ENCODE data around the gene ZSCAN18.
A peak's percentile ranks its signal among the peaks of the same experiment; 100 is the strongest.
"Not testable (repeated sequence)": the region's sequence is repeated elsewhere in the genome, so short reads cannot be mapped to it uniquely, and the experiment has no call there.

Gene ZSCAN18, protein sequence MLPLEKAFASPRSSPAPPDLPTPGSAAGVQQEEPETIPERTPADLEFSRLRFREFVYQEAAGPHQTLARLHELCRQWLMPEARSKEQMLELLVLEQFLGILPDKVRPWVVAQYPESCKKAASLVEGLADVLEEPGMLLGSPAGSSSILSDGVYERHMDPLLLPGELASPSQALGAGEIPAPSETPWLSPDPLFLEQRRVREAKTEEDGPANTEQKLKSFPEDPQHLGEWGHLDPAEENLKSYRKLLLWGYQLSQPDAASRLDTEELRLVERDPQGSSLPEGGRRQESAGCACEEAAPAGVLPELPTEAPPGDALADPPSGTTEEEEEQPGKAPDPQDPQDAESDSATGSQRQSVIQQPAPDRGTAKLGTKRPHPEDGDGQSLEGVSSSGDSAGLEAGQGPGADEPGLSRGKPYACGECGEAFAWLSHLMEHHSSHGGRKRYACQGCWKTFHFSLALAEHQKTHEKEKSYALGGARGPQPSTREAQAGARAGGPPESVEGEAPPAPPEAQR

GRCh38 chr19:58097781-58098681, at the start of gene ZSCAN18:
ZSCAN18 (minus strand) TSS chr19:58098231; CDS start chr19:58090267, 7,964 bp downstream.
- Mint-ChIP-seq H3K4me1 (ENCODE audit: low read depth) (peaks cover 12% of the 10 kb centered on the region), H3K4me3 (peak within 1 kb of the TSS; percentile 79), H3K36me3 (ENCODE audit: low read depth) (peaks cover 51% of the 10 kb centered on the region), H3K9me3 (peaks cover 36% of the 10 kb centered on the region), H3K27me3 (no peaks in the 10 kb centered on the region), H3K27ac (peak within 1 kb of the TSS; percentile 97)
- DNase-seq, result peak; percentile 96

DNA sequence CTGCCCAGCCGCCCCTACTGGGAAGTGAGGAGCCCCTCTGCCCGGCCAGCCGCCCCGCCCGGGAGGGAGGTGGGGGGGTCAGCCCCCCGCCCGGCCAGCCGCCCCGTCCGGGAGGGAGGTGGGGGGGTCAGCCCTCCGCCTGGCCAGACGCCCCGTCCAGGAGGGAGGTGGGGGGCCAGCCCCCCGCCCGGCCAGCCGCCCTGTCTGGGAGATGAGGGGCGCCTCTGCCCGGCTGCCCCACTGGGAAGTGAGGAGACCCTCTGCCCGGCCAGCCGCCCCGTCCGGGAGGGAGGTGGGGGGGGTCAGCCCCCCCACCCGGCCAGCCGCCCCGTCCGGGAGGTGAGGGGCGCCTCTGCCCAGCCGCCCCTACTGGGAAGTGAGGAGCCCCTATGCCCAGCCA, 49.4 kb upstream of the ZSCAN18 start:
- peaks cover 61% of the 10 kb centered on the region for H3K36me3 Mint-ChIP-seq (ENCODE audit: low read depth)
- peaks cover 19% of the 10 kb centered on the region for H3K4me1 Mint-ChIP-seq (ENCODE audit: low read depth)
- not testable (repeated sequence) for H3K4me3 Mint-ChIP-seq, H3K27ac Mint-ChIP-seq, H3K27me3 Mint-ChIP-seq, DNase-seq
- H3K9me3 Mint-ChIP-seq, result peaks cover 37% of the 10 kb centered on the region

DNA sequence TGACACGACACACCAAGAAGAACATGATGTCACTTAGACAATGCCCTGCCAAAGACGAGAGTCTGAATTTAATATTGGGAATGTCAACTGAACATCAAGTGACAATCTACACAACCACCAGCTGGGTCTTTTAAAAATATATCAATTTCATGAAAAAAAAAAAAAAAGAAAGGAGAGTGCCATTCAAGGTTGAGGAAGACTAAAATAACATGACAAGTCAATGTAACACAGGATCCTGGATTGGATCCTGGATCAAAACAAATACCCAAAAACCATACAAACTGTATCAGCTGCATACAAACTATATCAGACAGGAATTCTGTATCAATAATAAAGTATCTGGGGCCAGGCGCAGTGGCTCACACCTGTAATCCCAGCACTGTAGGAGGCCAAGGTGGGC, 47.8 kb upstream of the ZSCAN18 start:
- H3K36me3 Mint-ChIP-seq (ENCODE audit: low read depth), result peaks cover 71% of the 10 kb centered on the region
- no peaks in the 10 kb centered on the region for H3K27me3 Mint-ChIP-seq
- no peak for DNase-seq
- H3K4me1 Mint-ChIP-seq (ENCODE audit: low read depth), result peaks cover 13% of the 10 kb centered on the region
- peaks cover 31% of the 10 kb centered on the region for H3K9me3 Mint-ChIP-seq
- H3K27ac Mint-ChIP-seq, result no peak overlapping the region
- no peak overlapping the region for H3K4me3 Mint-ChIP-seq

DNA sequence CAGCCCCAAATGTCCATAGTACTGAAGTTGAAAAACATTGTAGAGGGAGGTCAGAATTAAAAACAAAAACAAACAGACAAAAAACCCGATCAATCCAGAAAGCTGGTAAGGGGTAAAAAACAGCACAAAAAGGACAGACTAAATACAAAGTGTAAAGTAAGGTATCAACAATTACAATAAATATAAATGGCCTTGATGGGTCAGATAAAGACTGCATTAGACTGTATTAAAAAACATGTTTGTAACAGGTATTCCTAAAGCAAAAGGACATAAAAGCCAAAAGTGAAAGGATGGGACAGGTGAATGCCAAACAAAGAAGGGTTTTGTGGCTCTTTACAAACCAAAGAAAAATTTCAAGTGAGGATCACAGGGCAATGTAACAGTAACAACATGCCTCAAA, 36.2 kb upstream of the ZSCAN18 start:
- Mint-ChIP-seq H3K4me1 (ENCODE audit: low read depth) (no peaks in the 10 kb centered on the region), H3K36me3 (ENCODE audit: low read depth) (peaks cover 99% of the 10 kb centered on the region), H3K27me3 (no peaks in the 10 kb centered on the region), H3K27ac (no peak overlapping the region), H3K9me3 (peaks cover 52% of the 10 kb centered on the region), H3K4me3 (no peak overlapping the region)
- DNase-seq, result no peak

GRCh38 chr19:58129284-58129683, 31.3 kb upstream of the ZSCAN18 start:
- Mint-ChIP-seq H3K27ac (no peak overlapping the region), H3K4me3 (no peak overlapping the region), H3K9me3 (peaks cover 73% of the 10 kb centered on the region), H3K4me1 (ENCODE audit: low read depth) (no peaks in the 10 kb centered on the region), H3K36me3 (ENCODE audit: low read depth) (peaks cover 92% of the 10 kb centered on the region), H3K27me3 (no peaks in the 10 kb centered on the region)
- DNase-seq, result no peak

- peaks cover 84% of the 10 kb centered on the region for H3K36me3 Mint-ChIP-seq (ENCODE audit: low read depth)
- H3K27me3 Mint-ChIP-seq, result no peaks in the 10 kb centered on the region
- no peak overlapping the region for H3K4me3 Mint-ChIP-seq
Measured at GRCh38 chr19:58128041-58128685, 30.1 kb upstream of the ZSCAN18 start.

DNA sequence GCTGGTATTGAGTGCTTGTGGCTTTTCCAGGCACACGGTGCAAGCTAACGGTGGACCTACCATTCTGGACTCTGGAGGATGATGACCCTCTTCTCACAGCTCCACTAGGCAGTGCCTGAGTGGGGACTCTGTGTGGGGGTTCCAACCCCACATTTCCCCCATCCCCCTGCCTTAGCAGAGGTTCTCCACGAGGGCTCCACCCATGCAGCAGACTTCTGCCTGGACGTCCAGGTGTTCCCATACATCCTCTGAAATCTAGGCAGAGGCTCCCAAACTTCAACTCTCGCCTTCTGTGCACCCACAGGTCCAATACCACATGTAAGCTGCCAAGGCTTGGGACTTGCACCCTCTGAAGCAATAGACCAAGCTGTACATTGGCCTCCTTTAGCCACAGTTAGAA, 25.3 kb upstream of the ZSCAN18 start:
- Mint-ChIP-seq H3K27me3 (peaks cover 4% of the 10 kb centered on the region), H3K4me1 (ENCODE audit: low read depth) (no peaks in the 10 kb centered on the region), H3K36me3 (ENCODE audit: low read depth) (peaks cover 62% of the 10 kb centered on the region), H3K27ac (no peak overlapping the region), H3K9me3 (peaks cover 81% of the 10 kb centered on the region), H3K4me3 (no peak overlapping the region)
- DNase-seq, result no peak

More at GRCh38 chr19:58128041-58128685, 30.1 kb upstream of the ZSCAN18 start:
- Mint-ChIP-seq H3K4me1 (ENCODE audit: low read depth) (no peaks in the 10 kb centered on the region), H3K27ac (no peak overlapping the region), H3K9me3 (peaks cover 73% of the 10 kb centered on the region)
- DNase-seq, result no peak

DNA sequence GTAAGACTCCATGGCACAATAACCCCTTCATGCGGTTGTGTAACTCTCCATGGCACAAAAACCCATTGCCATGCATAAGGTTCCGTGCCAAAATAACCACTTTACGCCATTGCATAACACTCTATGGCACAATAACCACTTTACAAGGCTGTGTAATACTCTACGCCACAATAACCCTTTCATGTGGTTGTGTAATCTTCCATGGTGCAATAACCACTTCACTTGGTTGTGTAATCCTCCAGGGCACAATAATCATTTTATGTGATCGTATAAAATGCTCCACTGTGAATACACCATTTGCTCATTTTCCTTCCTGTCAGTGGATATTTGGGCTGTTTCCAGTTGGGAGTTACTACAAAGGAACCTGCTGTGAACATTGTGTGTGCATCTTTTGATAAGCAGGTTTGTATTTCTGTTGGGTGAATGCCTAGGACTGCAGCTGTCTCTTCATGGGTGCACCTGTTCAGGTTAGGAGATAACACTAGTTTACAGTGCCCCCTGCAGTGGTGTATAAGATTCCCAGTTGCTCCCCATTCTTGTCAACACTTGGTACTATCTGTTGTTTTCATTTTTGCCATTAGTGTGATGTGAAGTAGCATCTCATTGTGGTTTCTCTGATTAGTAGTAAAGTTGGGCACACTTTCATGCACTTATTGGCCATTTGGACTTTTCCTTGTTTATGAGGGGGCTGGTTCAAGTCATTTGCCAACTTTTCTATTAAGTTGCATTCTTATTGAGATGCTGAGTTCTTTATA, 21.1 kb upstream of the ZSCAN18 start:
- no peak overlapping the region for H3K4me3 Mint-ChIP-seq
- H3K4me1 Mint-ChIP-seq (ENCODE audit: low read depth), result no peaks in the 10 kb centered on the region
- DNase-seq, result no peak
- peaks cover 22% of the 10 kb centered on the region for H3K27me3 Mint-ChIP-seq
- H3K9me3 Mint-ChIP-seq, result peaks cover 77% of the 10 kb centered on the region
- H3K36me3 Mint-ChIP-seq (ENCODE audit: low read depth), result peaks cover 59% of the 10 kb centered on the region
- H3K27ac Mint-ChIP-seq, result no peak overlapping the region

DNA sequence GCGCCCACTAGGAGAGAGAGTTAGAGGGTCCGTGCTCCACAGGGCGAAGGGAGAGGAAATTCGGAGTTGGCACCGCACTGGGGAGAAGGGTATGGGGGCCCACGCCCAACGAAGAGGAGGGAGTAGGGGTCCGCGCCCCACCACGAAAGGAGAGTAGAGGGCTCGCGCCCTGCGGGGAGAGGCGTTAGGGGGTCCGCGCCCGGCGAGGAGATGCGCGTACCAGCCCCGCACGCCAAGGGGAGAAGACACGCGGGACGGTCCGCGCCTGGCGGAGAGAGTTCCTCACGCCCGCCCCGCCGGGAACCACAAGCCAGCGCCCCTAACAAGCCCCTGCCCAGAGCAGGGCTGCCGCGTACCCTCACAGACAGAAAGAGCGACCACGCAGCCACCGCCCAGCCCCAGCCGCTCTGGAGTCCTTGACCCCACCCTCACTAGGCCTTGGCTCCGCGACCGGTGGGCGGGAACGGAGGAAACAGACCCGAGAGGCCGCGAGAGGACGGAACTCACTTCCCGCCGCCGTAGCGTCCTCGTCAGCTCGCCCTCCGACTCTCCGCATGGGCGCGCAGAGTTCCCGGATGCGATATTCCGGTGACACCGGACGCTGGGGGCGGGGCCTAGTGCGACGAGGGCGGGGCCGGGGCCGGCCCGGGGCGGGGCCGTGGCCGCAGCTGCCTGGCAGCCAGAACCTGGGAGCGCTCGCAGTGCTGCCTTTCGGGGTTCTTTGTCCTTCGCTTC, 20.0 kb upstream of the ZSCAN18 start:
- no peak overlapping the region for H3K4me3 Mint-ChIP-seq
- no peaks in the 10 kb centered on the region for H3K4me1 Mint-ChIP-seq (ENCODE audit: low read depth)
- peaks cover 72% of the 10 kb centered on the region for H3K9me3 Mint-ChIP-seq
- H3K27ac Mint-ChIP-seq, result no peak overlapping the region
- no peak for DNase-seq
- H3K36me3 Mint-ChIP-seq (ENCODE audit: low read depth), result peaks cover 60% of the 10 kb centered on the region
- H3K27me3 Mint-ChIP-seq, result peaks cover 22% of the 10 kb centered on the region

GRCh38 chr19:58108546-58108817, 10.5 kb upstream of the ZSCAN18 start:
- Mint-ChIP-seq H3K9me3 (peaks cover 59% of the 10 kb centered on the region), H3K27me3 (no peaks in the 10 kb centered on the region), H3K36me3 (ENCODE audit: low read depth) (peaks cover 57% of the 10 kb centered on the region), H3K4me3 (no peak overlapping the region), H3K4me1 (ENCODE audit: low read depth) (no peaks in the 10 kb centered on the region), H3K27ac (no peak overlapping the region)
- DNase-seq, result no peak

- no peak overlapping the region for H3K27ac Mint-ChIP-seq
- no peak for DNase-seq
- H3K36me3 Mint-ChIP-seq (ENCODE audit: low read depth), result peaks cover 57% of the 10 kb centered on the region
- no peak overlapping the region for H3K4me3 Mint-ChIP-seq
- H3K27me3 Mint-ChIP-seq, result no peaks in the 10 kb centered on the region
- H3K4me1 Mint-ChIP-seq (ENCODE audit: low read depth), result no peaks in the 10 kb centered on the region
- H3K9me3 Mint-ChIP-seq, result peaks cover 59% of the 10 kb centered on the region
Measured at GRCh38 chr19:58107778-58108545, 9.9 kb upstream of the ZSCAN18 start.

DNA sequence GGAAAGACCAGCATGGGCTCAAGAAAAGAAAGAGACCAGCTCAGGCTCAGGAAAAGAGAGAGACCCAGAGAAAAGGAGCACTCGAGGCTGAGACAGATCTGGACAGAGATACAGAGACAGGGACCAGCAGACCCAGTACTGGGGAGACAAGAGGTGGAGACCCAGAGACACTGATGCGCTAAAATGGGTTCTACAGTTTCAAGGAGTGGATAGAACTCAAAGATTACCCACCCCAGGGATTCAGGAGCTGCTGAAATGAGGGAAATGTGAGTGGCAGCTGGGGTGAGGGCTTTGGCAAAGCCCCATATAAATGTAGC, 609 bp upstream of the ZSCAN18 start:
- DNase-seq, result no peak
- H3K27me3 Mint-ChIP-seq, result no peaks in the 10 kb centered on the region
- peaks cover 36% of the 10 kb centered on the region for H3K9me3 Mint-ChIP-seq
- H3K36me3 Mint-ChIP-seq (ENCODE audit: low read depth), result peaks cover 53% of the 10 kb centered on the region
- H3K4me3 Mint-ChIP-seq, result peak overlapping the region; percentile 79
- peak overlapping the region; percentile 97 for H3K27ac Mint-ChIP-seq
- peaks cover 12% of the 10 kb centered on the region for H3K4me1 Mint-ChIP-seq (ENCODE audit: low read depth)

DNA sequence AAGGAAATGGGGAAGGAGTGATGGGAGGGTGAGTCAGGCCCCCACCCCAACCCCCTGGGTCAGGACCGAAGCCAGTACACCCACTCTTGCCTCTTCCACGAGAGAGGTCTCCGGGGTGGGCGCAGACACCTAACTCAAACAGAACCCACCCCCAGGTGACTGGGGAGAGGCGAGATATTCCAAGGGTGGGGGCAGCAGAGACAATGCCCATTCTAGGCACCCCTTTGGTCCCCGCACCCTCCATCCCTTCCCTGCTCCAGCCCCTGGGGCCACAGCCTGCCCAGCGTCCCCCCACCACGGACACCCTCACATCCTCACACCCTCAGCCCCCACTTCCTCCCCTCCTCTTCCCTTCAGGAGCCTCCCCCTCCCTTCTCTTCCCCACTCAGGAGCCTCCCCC, 682 bp downstream of the ZSCAN18 start:
- Mint-ChIP-seq H3K4me1 (ENCODE audit: low read depth) (peaks cover 12% of the 10 kb centered on the region), H3K36me3 (ENCODE audit: low read depth) (peaks cover 49% of the 10 kb centered on the region), H3K27me3 (no peaks in the 10 kb centered on the region), H3K27ac (no peak overlapping the region), H3K4me3 (peak overlapping the region; percentile 64), H3K9me3 (peaks cover 35% of the 10 kb centered on the region)
- no peak for DNase-seq

All from activated T-cell treated with anti-CD3 and anti-CD28 coated beads, Interleukin-2, amount 50 U/mL, for 24 hours (primary cell).